Measurements from ENCODE around the gene PDLIM1. TPM values are rescaled to one million over a fixed set of nuclear protein-coding genes. Genes with fewer than 3 reads are reported as not detected.
"Not testable (repeated sequence)": the region's sequence is repeated elsewhere in the genome, so short reads cannot be mapped to it uniquely, and the experiment has no call there.

PDLIM1 gene
- total and polyA plus RNA-seq, 2 donors (not counting 1 experiment from before 2014, with no cell fraction given), result 24.3 to 390 TPM

- no peak overlapping the region for H3K9ac ChIP-seq (ENCODE audit: insufficient read depth, low read length)
- peaks cover 13% of the 10 kb centered on the region for H3K36me3 ChIP-seq (ENCODE audit: control insufficient read depth, insufficient read depth, low read length)
- no peak overlapping the region for H2AFZ ChIP-seq (ENCODE audit: low read length)
- H3K79me2 ChIP-seq (ENCODE audit: control insufficient read depth, insufficient read depth, low read length), result no peaks in the 10 kb centered on the region
- H3K27ac ChIP-seq (ENCODE audit: insufficient read depth, low read length), result no peak overlapping the region
- no peak overlapping the region for H3K4me3 ChIP-seq (replicated peaks in 1 of 4; ENCODE audit: control extremely low read depth in 1 of 4, insufficient read depth in 1 of 4, low read depth in 3 of 4, low read length in 4 of 4)
- H3K9me3 ChIP-seq (ENCODE audit: control insufficient read depth, insufficient read depth, low read depth, low read length), result no peaks in the 10 kb centered on the region
- TF ChIP-seq CTCF (conservative IDR thresholded peaks at IDR 0.05 in 1 of 2, IDR thresholded peaks at IDR 0.05 in 1 of 2; ENCODE audit: low read depth in 1 of 2, low read length in 2 of 2), result no peak
- no peak for TF ChIP-seq EZH2 (IDR thresholded peaks at IDR 0.05; ENCODE audit: low read length, missing control alignments)
- no peaks in the 10 kb centered on the region for H4K20me1 ChIP-seq (ENCODE audit: control insufficient read depth, extremely low read depth, insufficient read depth, low read length)
- H3K4me2 ChIP-seq (ENCODE audit: extremely low read depth, insufficient read depth, low read length), result no peak overlapping the region
- no peaks in the 10 kb centered on the region for H3K27me3 ChIP-seq (ENCODE audit: control insufficient read depth, insufficient read depth, low read length)
- H3K4me1 ChIP-seq (ENCODE audit: control insufficient read depth, extremely low read depth, insufficient read depth, low read length), result peaks cover 20% of the 10 kb centered on the region
- DNase-seq (ENCODE audit: low read depth in 2 of 2), result no peak
These were observed 55.9 kb downstream of the PDLIM1 start for GRCh38 chr10:95234951-95235350.

GRCh38 chr10:95233377-95234034 lies 57.3 kb downstream of the PDLIM1 start:
- no peak overlapping the region for H3K27ac ChIP-seq (ENCODE audit: insufficient read depth, low read length)
- no peak overlapping the region for H2AFZ ChIP-seq (ENCODE audit: low read length)
- no peak overlapping the region for H3K4me2 ChIP-seq (ENCODE audit: extremely low read depth, insufficient read depth, low read length)
- H3K4me1 ChIP-seq (ENCODE audit: control insufficient read depth, extremely low read depth, insufficient read depth, low read length), result peaks cover 24% of the 10 kb centered on the region
- DNase-seq (ENCODE audit: low read depth in 2 of 2), result no peak
- no peak overlapping the region for H3K9ac ChIP-seq (ENCODE audit: insufficient read depth, low read length)
- peaks cover 13% of the 10 kb centered on the region for H3K36me3 ChIP-seq (ENCODE audit: control insufficient read depth, insufficient read depth, low read length)
- H3K4me3 ChIP-seq (replicated peaks in 1 of 4; ENCODE audit: control extremely low read depth in 1 of 4, insufficient read depth in 1 of 4, low read depth in 3 of 4, low read length in 4 of 4), result no peak overlapping the region
- no peaks in the 10 kb centered on the region for H3K9me3 ChIP-seq (ENCODE audit: control insufficient read depth, insufficient read depth, low read depth, low read length)
- no peaks in the 10 kb centered on the region for H3K79me2 ChIP-seq (ENCODE audit: control insufficient read depth, insufficient read depth, low read length)
- TF ChIP-seq EZH2 (IDR thresholded peaks at IDR 0.05; ENCODE audit: low read length, missing control alignments) (no peak), CTCF (conservative IDR thresholded peaks at IDR 0.05 in 1 of 2, IDR thresholded peaks at IDR 0.05 in 1 of 2; ENCODE audit: low read depth in 1 of 2, low read length in 2 of 2) (no peak)
- no peaks in the 10 kb centered on the region for H3K27me3 ChIP-seq (ENCODE audit: control insufficient read depth, insufficient read depth, low read length)
- H4K20me1 ChIP-seq (ENCODE audit: control insufficient read depth, extremely low read depth, insufficient read depth, low read length), result no peaks in the 10 kb centered on the region

DNA sequence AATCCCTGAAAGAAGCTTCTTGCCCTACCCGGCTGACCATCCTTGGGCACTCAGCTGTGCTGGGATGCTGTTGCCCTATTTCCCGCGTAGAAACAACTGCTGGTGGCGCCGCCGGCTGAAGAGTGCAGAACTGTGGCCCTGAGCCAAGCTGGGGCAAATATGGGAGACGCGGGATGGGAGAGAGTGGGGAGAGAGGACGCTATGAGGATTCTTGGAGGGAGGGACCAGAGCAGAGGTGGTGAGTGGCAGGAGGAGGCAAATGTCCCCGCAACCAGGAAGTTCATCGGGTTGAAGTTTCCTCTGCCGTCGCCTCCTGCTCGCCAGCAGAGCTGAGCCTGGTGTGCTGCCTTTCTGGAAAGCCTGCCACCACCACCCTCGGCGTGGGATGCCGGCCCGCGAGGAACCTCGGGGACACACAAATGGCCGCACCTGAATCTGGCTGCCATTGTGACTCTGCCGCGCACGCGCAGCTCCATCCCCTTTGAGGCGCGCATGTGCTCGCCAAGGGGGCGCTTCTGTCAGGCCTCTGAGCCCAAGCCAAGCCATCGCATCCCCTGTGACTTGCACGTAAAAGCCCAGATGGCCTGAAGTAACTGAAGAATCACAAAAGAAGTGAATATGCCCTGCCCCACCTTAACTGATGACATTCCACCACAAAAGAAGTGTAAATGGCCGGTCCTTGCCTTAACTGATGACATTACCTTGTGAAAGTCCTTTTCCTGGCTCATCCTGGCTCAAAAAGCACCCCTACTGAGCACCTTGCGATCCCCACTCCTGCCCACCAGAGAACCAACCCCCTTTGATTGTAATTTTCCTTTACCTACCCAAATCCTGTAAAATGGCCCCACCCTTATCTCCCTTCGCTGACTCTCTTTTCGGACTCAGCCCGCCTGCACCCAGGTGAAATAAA lies 59.9 kb downstream of the PDLIM1 start:
- Histone ChIP-seq H3K4me1 (ENCODE audit: control insufficient read depth, extremely low read depth, insufficient read depth, low read length) (peaks cover 12% of the 10 kb centered on the region), H3K27ac (ENCODE audit: insufficient read depth, low read length) (peak overlapping the region; percentile 62), H3K4me3 (replicated peaks in 1 of 4; ENCODE audit: control extremely low read depth in 1 of 4, insufficient read depth in 1 of 4, low read depth in 3 of 4, low read length in 4 of 4) (peak overlapping the region in 2 of 4 experiments; percentile 23 to 46), H2AFZ (ENCODE audit: low read length) (peak overlapping the region; percentile 36), H3K4me2 (ENCODE audit: extremely low read depth, insufficient read depth, low read length) (peak overlapping the region; percentile 29)
- not testable (repeated sequence) for H3K9me3 ChIP-seq (ENCODE audit: control insufficient read depth, insufficient read depth, low read depth, low read length); H3K79me2 ChIP-seq (ENCODE audit: control insufficient read depth, insufficient read depth, low read length); DNase-seq (ENCODE audit: low read depth in 2 of 2); H3K27me3 ChIP-seq (ENCODE audit: control insufficient read depth, insufficient read depth, low read length); H4K20me1 ChIP-seq (ENCODE audit: control insufficient read depth, extremely low read depth, insufficient read depth, low read length); H3K9ac ChIP-seq (ENCODE audit: insufficient read depth, low read length); H3K36me3 ChIP-seq (ENCODE audit: control insufficient read depth, insufficient read depth, low read length)
